Breast epithelium (tissue), 3 donors: ENCODE results near the gene SUPT6H.

Experiments used
- CTCF ChIP-seq, 3 donors: fragments of 450-650 bp; IDR thresholded peaks; one replicate each; pipeline ENCODE4 v1.5.1; 2016 to 2017; ENCODE audit warnings: antibody characterized with exemption in 3 of 3, mild to moderate bottlenecking in 3 of 3, moderate library complexity in 3 of 3
- POLR2A ChIP-seq: fragments of 450-650 bp; IDR thresholded peaks from one replicate; pipeline ENCODE4 v1.6.1; 2016; ENCODE audit warnings: antibody characterized with exemption, mild to moderate bottlenecking, moderate library complexity

GRCh38 chr17:28712032-28712704 lies 50.2 kb downstream of the SUPT6H start:
- TF ChIP-seq POLR2A: no peak
- TF ChIP-seq CTCF (IDR thresholded peaks at IDR 0.05): no peak
